ENCODE results near the gene VWC2L.

The VWC2L gene

DNA sequence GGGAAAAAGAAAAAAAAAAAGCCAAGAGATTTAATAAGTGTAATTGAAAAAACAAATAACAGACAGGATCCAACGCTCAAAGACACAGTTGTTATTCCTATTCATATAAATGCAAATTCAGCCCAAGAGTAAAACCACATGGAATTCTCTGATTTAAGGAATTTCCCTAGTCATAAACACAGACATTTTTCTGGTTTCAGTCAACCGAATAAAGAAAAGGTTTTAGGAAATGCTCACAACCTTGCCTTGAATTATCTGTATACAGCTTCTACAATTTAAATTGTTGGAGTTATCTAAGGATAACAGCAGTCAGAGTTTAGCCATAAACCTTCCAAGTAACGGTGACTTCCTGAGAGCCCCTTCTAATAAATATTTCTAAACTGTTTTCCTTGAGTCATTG is 122.7 kb downstream of the VWC2L start:
- in situ Hi-C loops (cut with MboI; ENCODE audit: low sequenced_read_pairs) = no loop called here

DNA sequence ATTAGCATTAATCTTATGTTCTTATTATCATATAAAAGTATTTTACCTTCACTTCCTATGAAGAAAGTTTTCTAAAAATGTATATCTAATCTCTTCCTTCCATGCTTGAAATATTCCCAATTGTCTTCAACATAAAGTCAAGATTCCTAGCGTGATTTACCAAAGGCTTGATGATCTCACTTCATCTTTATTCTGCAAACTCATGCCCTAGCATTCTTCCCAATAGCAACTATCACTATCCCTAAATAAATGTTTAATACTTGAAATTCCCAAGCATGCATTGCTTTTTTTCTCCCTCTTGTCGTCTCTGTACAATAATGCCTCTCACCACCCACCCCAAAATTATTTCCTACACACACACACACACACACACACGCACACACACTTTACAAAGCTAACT is 125.8 kb downstream of the VWC2L start:
- in situ Hi-C loops (cut with MboI; ENCODE audit: low sequenced_read_pairs) = no loop called here

DNA sequence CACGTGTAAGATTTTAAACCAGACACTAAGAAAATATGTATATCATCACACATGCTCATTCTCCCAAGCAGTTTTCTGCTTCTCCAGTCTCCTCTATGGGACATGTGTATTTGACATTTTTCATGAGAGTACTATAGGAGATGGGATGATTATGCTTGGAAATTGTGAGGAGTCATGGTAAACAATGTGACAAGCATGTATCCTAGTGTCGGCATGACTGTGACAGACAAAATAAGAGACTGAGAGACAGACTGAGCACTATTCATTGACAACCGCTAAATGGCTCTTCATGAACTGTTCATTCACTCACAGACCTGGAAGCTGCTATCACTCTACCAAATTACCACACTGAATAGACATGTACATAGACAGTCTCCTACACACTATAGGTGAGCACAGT is 127.1 kb downstream of the VWC2L start:
- in situ Hi-C loops (cut with MboI; ENCODE audit: low sequenced_read_pairs) = no loop called here

GRCh38 chr2:214542295-214542694 is 131.4 kb downstream of the VWC2L start:
- in situ Hi-C loops (cut with MboI; ENCODE audit: low sequenced_read_pairs) = no loop called here

GRCh38 chr2:214542866-214543265 is 132.0 kb downstream of the VWC2L start:
- in situ Hi-C loops (cut with MboI; ENCODE audit: low sequenced_read_pairs) = no loop called here

- in situ Hi-C loops (cut with MboI; ENCODE audit: low sequenced_read_pairs) = no loop called here
These were observed 132.6 kb downstream of the VWC2L start for GRCh38 chr2:214543386-214543955.

- in situ Hi-C loops (cut with MboI; ENCODE audit: low sequenced_read_pairs) = no loop called here
These were observed 135.2 kb downstream of the VWC2L start for GRCh38 chr2:214545898-214546542.

GRCh38 chr2:214547931-214548330 is 137.1 kb downstream of the VWC2L start:
- in situ Hi-C loops (cut with MboI; ENCODE audit: low sequenced_read_pairs) = no loop called here

GRCh38 chr2:214549946-214550345 is 139.1 kb downstream of the VWC2L start:
- in situ Hi-C loops (cut with MboI; ENCODE audit: low sequenced_read_pairs) = no loop called here

- in situ Hi-C loops (cut with MboI; ENCODE audit: low sequenced_read_pairs) = no loop called here
These were observed 139.9 kb downstream of the VWC2L start for GRCh38 chr2:214550786-214551185.

DNA sequence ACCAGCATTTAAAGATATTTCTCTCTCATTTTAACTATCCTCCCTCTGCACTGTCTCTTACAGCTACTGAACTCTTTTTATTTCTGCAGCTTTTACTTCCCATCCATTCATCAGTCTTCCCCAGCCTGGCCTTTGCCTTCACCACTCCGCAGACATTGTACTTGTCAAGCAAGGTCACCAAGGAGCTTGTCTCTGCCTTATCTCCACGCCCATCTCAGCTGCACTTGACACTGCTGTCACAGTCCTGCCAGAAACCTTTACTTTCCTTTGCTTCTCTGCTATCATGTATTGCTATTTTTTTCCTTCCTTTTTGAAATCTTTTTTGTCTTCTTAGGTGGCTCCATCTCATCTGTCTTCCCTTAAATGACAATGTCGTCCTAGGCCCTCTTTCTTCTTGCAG is 147.0 kb downstream of the VWC2L start:
- in situ Hi-C loops (cut with MboI; ENCODE audit: low sequenced_read_pairs) = no loop called here

DNA sequence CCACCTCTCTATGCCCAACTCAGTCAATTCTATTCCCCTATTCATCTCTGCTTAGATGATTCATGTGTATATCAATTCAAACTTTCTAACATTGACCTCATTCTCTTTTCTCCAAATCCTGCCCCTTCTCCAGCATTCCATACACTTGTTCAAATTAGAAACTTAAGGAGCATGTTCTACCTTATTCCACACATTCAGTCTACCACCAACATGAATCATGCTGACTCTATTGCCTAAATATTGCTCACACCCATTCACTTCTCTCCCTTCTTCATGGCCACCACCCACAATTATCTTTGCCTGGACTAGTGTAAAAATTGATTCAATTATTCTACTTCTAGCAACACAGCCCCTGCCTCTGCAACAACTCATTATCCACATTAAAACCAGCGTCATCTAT is 147.5 kb downstream of the VWC2L start:
- in situ Hi-C loops (cut with MboI; ENCODE audit: low sequenced_read_pairs) = no loop called here

DNA sequence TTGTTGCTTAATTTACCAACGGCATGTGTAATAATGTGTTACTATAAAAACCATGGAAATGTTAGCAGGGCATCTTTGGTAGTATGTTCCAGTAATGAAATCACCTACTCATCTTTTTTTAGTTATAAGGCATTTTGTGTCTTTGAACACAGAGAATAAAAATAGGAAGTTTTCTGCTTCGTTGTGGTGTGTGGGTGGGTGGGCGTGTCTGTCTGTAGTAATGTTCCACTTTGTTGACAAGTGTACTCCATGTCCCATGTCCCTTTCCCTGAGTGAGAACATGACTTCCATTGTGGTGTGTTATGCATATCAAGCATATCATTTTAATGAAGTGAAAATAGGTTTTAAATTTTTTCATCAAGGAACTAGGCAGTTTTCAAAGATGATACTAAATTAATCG is 149.3 kb downstream of the VWC2L start:
- in situ Hi-C loops (cut with MboI; ENCODE audit: low sequenced_read_pairs) = no loop called here

GRCh38 chr2:214560618-214561190 is 149.8 kb downstream of the VWC2L start:
- in situ Hi-C loops (cut with MboI; ENCODE audit: low sequenced_read_pairs) = no loop called here

- in situ Hi-C loops (cut with MboI; ENCODE audit: low sequenced_read_pairs) = no loop called here
These were observed 154.4 kb downstream of the VWC2L start for GRCh38 chr2:214565246-214565645.

- in situ Hi-C loops (cut with MboI; ENCODE audit: low sequenced_read_pairs) = no loop called here
These were observed 155.6 kb downstream of the VWC2L start for GRCh38 chr2:214566457-214566856.

DNA sequence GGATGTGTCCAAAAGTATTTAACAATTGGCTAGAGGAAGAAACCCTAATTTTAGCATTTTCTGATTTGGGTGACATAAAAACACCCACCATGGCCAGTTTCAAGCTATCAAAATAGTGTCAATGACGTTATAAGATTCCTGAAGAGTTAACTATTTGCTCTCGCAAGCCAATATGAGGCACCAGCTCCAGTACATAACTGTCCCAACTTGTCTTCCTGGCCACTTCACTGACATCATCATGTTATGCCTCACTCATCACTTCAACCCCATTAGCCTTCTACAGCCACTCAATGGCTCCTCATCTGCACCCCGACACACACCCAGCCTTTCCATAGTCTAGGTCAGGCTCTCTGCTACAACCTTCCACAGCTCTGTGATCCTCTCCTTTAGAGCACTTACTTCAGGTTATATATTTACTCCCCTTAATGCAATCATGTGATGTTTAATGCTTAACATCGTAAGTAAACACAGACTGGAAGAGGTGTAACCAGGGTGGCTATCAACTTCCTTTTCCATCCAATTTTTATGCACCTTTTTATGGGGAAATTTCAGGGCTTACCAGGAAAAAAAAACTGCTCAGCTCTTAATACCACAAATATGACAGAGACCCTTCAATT is 158.7 kb downstream of the VWC2L start:
- in situ Hi-C loops (cut with MboI; ENCODE audit: low sequenced_read_pairs) = no loop called here

DNA sequence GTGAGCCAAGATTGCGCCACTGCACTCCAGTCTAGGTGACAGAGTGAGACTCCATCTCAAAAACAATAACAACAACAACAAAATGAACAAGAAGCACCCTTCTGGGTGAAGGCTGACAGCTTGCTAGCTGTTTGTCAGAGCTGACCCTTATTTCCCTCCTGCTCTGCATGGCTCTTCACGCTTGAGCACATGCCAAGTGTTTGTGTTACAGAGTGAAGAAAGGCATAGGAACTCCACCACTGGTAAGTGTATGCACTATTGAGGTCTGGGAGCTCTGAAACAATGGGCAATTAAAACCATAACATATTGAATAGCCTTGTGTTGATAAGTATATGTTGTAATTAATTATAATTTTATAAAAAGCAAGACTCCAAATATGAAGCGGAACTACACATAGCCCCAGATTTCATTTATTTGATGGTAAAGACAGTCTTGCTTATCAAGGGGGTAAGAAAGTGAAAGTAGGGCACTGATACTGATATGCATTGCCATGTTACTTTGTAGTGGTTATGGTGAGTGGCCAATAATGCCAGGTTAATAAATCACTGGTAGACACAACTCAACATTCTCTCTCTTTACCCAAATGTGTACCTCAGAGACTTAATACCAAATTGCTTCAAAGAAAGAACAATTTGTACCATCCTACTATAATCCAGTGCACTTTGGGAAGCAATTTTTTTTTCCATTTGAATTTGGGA is 163.4 kb downstream of the VWC2L start:
- in situ Hi-C loops (cut with MboI; ENCODE audit: low sequenced_read_pairs) = no loop called here

GRCh38 chr2:214575030-214575429 is 164.2 kb downstream of the VWC2L start:
- in situ Hi-C loops (cut with MboI; ENCODE audit: low sequenced_read_pairs) = no loop called here

DNA sequence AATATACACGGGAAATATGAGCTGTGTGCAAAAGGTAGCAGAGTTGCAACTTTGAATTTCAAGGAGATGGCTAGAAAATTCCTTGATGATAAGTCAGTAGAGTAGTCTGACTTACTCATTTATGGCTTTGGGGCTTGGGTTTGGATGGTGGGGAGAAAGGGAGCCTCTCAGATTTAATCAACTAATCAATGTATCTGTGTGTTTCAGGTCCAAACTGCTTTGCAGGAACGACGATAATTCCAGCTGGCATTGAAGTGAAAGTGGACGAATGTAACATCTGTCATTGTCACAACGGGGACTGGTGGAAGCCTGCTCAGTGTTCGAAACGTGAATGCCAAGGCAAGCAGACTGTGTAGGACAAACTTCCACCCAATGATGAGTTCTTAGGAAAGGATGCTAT is 164.6 kb downstream of the VWC2L start:
- in situ Hi-C loops (cut with MboI; ENCODE audit: low sequenced_read_pairs) = no loop called here

GRCh38 chr2:214577769-214578168 is 166.9 kb downstream of the VWC2L start:
- in situ Hi-C loops (cut with MboI; ENCODE audit: low sequenced_read_pairs) = no loop called here

DNA sequence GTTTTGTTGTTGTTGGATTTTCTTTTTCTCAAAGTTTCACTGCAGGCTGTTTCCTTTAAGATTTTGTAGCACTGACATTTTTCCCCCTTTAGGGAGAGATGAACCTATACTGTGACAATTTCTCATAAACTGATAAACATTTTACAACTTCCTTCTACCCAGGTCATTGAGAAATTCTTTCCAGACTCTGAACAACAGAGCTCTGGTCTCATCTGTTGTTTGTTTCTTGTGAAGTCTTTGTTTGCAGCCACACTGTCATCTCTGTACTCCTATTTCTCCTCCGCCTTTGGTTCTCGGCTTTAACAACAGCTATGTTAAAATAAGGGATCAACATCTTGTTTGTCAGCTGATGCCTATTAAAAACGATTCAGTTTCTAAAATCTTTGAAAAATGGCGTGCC is 167.6 kb downstream of the VWC2L start:
- in situ Hi-C loops (cut with MboI; ENCODE audit: low sequenced_read_pairs) = no loop called here
